Measurements from ENCODE around the gene OR52N1.

The OR52N1 gene

GRCh38 chr11:5818245-5818886 lies 27.3 kb upstream of the OR52N1 start:
- Histone ChIP-seq H3K9ac (peak overlapping the region; percentile 33; the same call in 1 of the 2 replicates), H3K36me3 (ENCODE audit: insufficient read depth) (no peaks in the 10 kb centered on the region), H3K27ac (0 out of 2 replicates have a peak overlapping the region, but pooled peaks have one; percentile 6), H2AFZ (ENCODE audit: low read depth) (peak overlapping the region; percentile 92), H3K27me3 (ENCODE audit: insufficient read depth, low read depth) (no peaks in the 10 kb centered on the region), H3K4me1 (ENCODE audit: low read depth, poor library complexity, severe bottlenecking) (peaks cover 13% of the 10 kb centered on the region), H4K20me1 (ENCODE audit: insufficient read depth) (no peaks in the 10 kb centered on the region), H3K4me2 (peak overlapping the region; percentile 86), H3K4me3 (IDR thresholded peaks at IDR 0.05; ENCODE audit: insufficient read depth, low read depth, low read length) (no peak overlapping the region), H3K79me2 (ENCODE audit: insufficient read depth, low read depth) (no peaks in the 10 kb centered on the region)
- TF ChIP-seq CTCF (conservative IDR thresholded peaks at IDR 0.05; ENCODE audit: low read depth, low read length): no peak

GRCh38 chr11:5815534-5815933 lies 24.5 kb upstream of the OR52N1 start:
- Histone ChIP-seq H3K79me2 (ENCODE audit: insufficient read depth, low read depth) (no peaks in the 10 kb centered on the region), H4K20me1 (ENCODE audit: insufficient read depth) (no peaks in the 10 kb centered on the region), H3K4me3 (IDR thresholded peaks at IDR 0.05; ENCODE audit: insufficient read depth, low read depth, low read length) (no peak overlapping the region), H3K27ac (no peak overlapping the region), H3K4me1 (ENCODE audit: low read depth, poor library complexity, severe bottlenecking) (peaks cover 13% of the 10 kb centered on the region), H3K4me2 (no peak overlapping the region), H3K36me3 (ENCODE audit: insufficient read depth) (no peaks in the 10 kb centered on the region), H3K27me3 (ENCODE audit: insufficient read depth, low read depth) (no peaks in the 10 kb centered on the region), H2AFZ (ENCODE audit: low read depth) (no peak overlapping the region), H3K9ac (no peak overlapping the region)
- no peak for TF ChIP-seq CTCF (conservative IDR thresholded peaks at IDR 0.05; ENCODE audit: low read depth, low read length)

- H3K36me3 ChIP-seq (ENCODE audit: insufficient read depth): no peaks in the 10 kb centered on the region
- no peak for TF ChIP-seq CTCF (conservative IDR thresholded peaks at IDR 0.05; ENCODE audit: low read depth, low read length)
- H3K79me2 ChIP-seq (ENCODE audit: insufficient read depth, low read depth): no peaks in the 10 kb centered on the region
- no peak overlapping the region for H3K4me2 ChIP-seq
- no peak overlapping the region for H3K9ac ChIP-seq
- H2AFZ ChIP-seq (ENCODE audit: low read depth): no peak overlapping the region
- H3K4me3 ChIP-seq (IDR thresholded peaks at IDR 0.05; ENCODE audit: insufficient read depth, low read depth, low read length): no peak overlapping the region
- H3K27ac ChIP-seq: no peak overlapping the region
- H4K20me1 ChIP-seq (ENCODE audit: insufficient read depth): no peaks in the 10 kb centered on the region
- H3K27me3 ChIP-seq (ENCODE audit: insufficient read depth, low read depth): no peaks in the 10 kb centered on the region
- no peaks in the 10 kb centered on the region for H3K4me1 ChIP-seq (ENCODE audit: low read depth, poor library complexity, severe bottlenecking)
Measured at GRCh38 chr11:5809905-5810795, 19.1 kb upstream of the OR52N1 start.

GRCh38 chr11:5809122-5809519 lies 18.1 kb upstream of the OR52N1 start:
- no peaks in the 10 kb centered on the region for H3K79me2 ChIP-seq (ENCODE audit: insufficient read depth, low read depth)
- H3K4me3 ChIP-seq (IDR thresholded peaks at IDR 0.05; ENCODE audit: insufficient read depth, low read depth, low read length): no peak overlapping the region
- no peaks in the 10 kb centered on the region for H4K20me1 ChIP-seq (ENCODE audit: insufficient read depth)
- peak overlapping the region; percentile 73 for H2AFZ ChIP-seq (ENCODE audit: low read depth)
- TF ChIP-seq CTCF (conservative IDR thresholded peaks at IDR 0.05; ENCODE audit: low read depth, low read length): no peak
- H3K4me2 ChIP-seq: peak overlapping the region; percentile 36; the same call in 1 of the 2 replicates
- no peaks in the 10 kb centered on the region for H3K4me1 ChIP-seq (ENCODE audit: low read depth, poor library complexity, severe bottlenecking)
- H3K27me3 ChIP-seq (ENCODE audit: insufficient read depth, low read depth): no peaks in the 10 kb centered on the region
- H3K27ac ChIP-seq: no peak overlapping the region
- no peaks in the 10 kb centered on the region for H3K36me3 ChIP-seq (ENCODE audit: insufficient read depth)
- no peak overlapping the region; the same call in 1 of the 2 replicates for H3K9ac ChIP-seq
